ENCODE data around the gene KIF1A.

Gene KIF1A

DNA sequence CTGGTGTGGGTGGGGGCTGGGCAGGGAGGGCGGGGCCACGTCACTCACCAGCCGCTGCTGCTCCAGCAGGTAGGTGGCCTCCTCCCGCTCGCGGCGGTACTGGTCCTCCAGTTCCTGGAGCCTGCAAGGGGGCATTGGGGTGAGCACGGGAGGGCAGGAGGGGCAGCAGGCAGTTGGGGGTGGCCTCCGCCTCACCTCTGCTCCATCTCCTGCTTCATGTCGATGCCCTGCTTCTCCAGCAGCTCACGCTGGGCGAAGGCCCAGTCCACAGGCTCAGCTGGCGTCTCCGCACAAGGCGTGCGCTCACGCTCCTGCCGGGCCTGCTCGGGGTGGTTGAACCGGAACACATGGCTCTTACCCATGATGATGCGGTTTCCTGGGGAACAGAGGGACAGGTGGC is 57.0 kb downstream of the KIF1A start:
- Histone ChIP-seq H3K4me3 (ENCODE audit: low read length) (no peak overlapping the region), H2AFZ (ENCODE audit: low read depth, low read length) (no peak overlapping the region), H3K27me3 (ENCODE audit: insufficient read depth, low read length) (no peaks in the 10 kb centered on the region), H3K4me1 (ENCODE audit: insufficient read depth, low read length) (no peaks in the 10 kb centered on the region), H3K9me3 (ENCODE audit: low read length) (no peaks in the 10 kb centered on the region), H3K36me3 (ENCODE audit: insufficient read depth, low read length) (peaks cover 83% of the 10 kb centered on the region)

- H3K4me3 ChIP-seq (ENCODE audit: low read length), result no peak overlapping the region
- no peaks in the 10 kb centered on the region for H3K4me1 ChIP-seq (ENCODE audit: insufficient read depth, low read length)
- peaks cover 81% of the 10 kb centered on the region for H3K36me3 ChIP-seq (ENCODE audit: insufficient read depth, low read length)
- no peaks in the 10 kb centered on the region for H3K9me3 ChIP-seq (ENCODE audit: low read length)
- no peak overlapping the region for H2AFZ ChIP-seq (ENCODE audit: low read depth, low read length)
- H3K27me3 ChIP-seq (ENCODE audit: insufficient read depth, low read length), result no peaks in the 10 kb centered on the region
Measured at GRCh38 chr2:240762249-240762648, 57.8 kb downstream of the KIF1A start.

DNA sequence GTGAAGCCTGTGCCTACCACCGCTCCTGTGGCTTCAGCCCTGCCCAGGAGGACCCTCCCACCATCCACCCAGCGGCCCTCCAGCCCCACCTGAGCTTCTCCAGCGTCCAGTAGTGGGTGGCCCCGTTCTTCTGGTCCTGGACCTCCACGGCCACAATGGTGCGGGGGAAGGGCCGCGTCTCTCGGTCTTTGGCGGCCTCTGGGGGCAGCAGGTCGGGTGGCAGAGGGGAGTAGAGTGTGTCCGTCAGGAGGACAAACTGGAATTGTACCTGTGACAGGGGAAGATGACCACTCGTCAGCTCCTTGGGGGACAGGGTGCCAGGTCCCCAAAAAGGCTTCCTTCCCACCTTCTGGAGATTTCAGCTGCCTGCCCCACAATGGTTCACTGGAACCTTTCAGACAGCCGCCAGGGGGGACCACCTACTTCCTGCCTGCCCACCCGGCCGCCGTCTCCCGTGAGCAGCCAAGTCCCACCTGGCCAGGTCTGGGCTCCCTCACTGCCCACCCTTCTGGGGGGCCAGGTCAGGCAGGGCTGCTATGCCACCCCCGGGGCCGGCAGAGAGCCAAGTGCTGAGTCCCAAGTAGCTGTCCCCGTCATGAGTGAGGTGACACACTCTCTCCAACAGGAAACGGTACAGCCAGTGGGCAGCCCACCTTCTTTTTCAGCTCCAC is 59.3 kb downstream of the KIF1A start:
- no peaks in the 10 kb centered on the region for H3K27me3 ChIP-seq (ENCODE audit: insufficient read depth, low read length)
- peaks cover 78% of the 10 kb centered on the region for H3K36me3 ChIP-seq (ENCODE audit: insufficient read depth, low read length)
- H3K4me3 ChIP-seq (ENCODE audit: low read length), result no peak overlapping the region
- no peak overlapping the region for H2AFZ ChIP-seq (ENCODE audit: low read depth, low read length)
- no peaks in the 10 kb centered on the region for H3K9me3 ChIP-seq (ENCODE audit: low read length)
- no peaks in the 10 kb centered on the region for H3K4me1 ChIP-seq (ENCODE audit: insufficient read depth, low read length)

DNA sequence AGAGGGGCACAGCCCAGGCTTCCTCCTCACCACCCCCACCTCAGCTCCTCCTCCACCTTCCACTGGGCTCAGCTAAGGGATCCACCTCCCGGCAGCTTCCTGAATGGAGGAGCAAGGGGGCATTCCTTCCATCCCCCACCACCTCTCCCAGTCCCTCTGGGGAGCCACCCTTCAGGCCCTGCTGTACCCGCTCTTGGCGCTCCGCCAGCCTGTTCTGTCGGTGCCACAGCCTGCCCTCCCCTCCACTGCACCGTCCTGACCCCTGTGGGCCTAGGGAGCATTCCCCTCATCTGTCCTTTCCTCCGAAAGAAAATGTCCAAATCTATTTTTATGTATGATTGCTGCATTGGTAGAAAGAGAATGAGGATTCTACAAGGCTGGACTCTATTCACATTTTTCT is 59.9 kb downstream of the KIF1A start:
- Histone ChIP-seq H3K36me3 (ENCODE audit: insufficient read depth, low read length) (peaks cover 77% of the 10 kb centered on the region), H2AFZ (ENCODE audit: low read depth, low read length) (no peak overlapping the region), H3K4me1 (ENCODE audit: insufficient read depth, low read length) (no peaks in the 10 kb centered on the region), H3K4me3 (ENCODE audit: low read length) (no peak overlapping the region), H3K9me3 (ENCODE audit: low read length) (no peaks in the 10 kb centered on the region), H3K27me3 (ENCODE audit: insufficient read depth, low read length) (no peaks in the 10 kb centered on the region)

DNA sequence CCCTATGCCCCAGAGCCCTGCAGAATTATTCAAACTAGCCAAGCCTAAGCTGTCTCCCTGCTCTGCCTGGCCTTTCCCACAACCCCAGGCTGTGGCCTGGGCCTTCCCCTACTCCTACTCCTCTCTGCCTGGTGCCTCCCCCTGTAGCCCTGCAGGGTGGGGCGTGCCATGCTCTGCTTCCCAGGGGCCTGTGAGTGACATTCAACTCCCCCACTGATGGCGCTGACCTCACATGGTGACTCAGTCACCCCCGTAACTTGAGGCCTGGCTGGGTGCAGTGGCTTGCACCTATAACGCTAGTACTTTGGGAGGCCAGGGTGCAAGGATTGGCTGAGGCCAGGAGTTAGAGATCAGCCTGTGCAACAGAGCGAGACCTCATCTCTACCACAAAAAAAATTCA is 60.6 kb downstream of the KIF1A start:
- Histone ChIP-seq H3K4me3 (ENCODE audit: low read length) (no peak overlapping the region), H2AFZ (ENCODE audit: low read depth, low read length) (no peak overlapping the region), H3K4me1 (ENCODE audit: insufficient read depth, low read length) (no peaks in the 10 kb centered on the region), H3K36me3 (ENCODE audit: insufficient read depth, low read length) (peaks cover 75% of the 10 kb centered on the region), H3K9me3 (ENCODE audit: low read length) (no peaks in the 10 kb centered on the region), H3K27me3 (ENCODE audit: insufficient read depth, low read length) (no peaks in the 10 kb centered on the region)

DNA sequence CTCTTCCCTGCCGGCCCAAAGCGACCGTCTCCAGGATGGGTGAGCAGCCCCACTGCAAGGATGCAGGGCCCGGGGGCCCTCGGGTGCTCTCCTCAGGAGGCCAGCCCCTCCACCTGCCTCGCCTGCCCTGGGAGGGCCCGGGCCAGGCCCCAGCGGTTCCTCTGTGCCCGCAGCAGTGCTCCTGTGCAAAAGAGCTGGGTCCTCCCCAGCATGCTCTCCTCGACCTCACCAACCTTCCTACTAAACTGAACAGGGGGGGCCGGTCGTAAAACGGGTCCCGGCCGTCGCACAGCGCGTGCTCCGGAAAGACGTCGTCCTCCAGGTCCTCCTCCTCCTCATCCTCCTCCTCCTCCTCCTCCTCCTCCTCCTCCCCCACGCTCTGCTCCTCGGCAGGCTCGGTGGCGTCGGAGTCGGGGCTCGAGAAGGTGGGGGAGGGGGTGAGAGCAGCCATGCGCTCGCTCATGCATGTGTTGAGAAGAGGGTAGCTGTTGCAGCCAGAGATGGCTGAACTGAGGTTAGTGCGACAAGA is 62.9 kb downstream of the KIF1A start:
- Histone ChIP-seq H3K36me3 (ENCODE audit: insufficient read depth, low read length) (peaks cover 73% of the 10 kb centered on the region), H2AFZ (ENCODE audit: low read depth, low read length) (no peak overlapping the region)

DNA sequence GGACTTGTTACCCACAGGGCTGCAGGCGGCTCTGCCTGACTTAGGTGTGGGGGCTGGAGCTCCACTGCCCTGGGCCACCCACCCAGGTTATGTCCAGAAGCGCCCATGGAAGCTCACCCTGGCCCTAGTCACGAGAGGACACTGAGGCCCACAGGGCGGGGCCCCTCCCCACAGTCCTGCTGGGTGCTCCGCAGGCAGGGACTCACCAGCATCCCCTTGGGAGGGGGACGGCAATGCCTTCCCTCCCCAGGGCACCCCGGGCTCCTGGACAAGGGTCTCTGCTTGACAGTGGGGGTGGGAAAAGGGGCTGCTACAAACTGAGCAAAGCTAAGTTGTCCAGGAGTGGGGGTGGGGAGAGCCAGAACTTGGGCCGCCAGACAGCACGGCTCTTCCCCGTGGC is 67.8 kb downstream of the KIF1A start:
- no peaks in the 10 kb centered on the region for H3K4me1 ChIP-seq (ENCODE audit: insufficient read depth, low read length)
- H3K36me3 ChIP-seq (ENCODE audit: insufficient read depth, low read length), result peaks cover 57% of the 10 kb centered on the region
- H3K4me3 ChIP-seq (ENCODE audit: low read length), result no peak overlapping the region
- no peaks in the 10 kb centered on the region for H3K9me3 ChIP-seq (ENCODE audit: low read length)
- no peaks in the 10 kb centered on the region for H3K27me3 ChIP-seq (ENCODE audit: insufficient read depth, low read length)
- no peak overlapping the region for H2AFZ ChIP-seq (ENCODE audit: low read depth, low read length)

More for the DNA sequence above, 62.9 kb downstream of the KIF1A start:
- Histone ChIP-seq H3K4me1 (ENCODE audit: insufficient read depth, low read length) (no peaks in the 10 kb centered on the region), H3K9me3 (ENCODE audit: low read length) (no peaks in the 10 kb centered on the region), H3K27me3 (ENCODE audit: insufficient read depth, low read length) (no peaks in the 10 kb centered on the region), H3K4me3 (ENCODE audit: low read length) (no peak overlapping the region)

DNA sequence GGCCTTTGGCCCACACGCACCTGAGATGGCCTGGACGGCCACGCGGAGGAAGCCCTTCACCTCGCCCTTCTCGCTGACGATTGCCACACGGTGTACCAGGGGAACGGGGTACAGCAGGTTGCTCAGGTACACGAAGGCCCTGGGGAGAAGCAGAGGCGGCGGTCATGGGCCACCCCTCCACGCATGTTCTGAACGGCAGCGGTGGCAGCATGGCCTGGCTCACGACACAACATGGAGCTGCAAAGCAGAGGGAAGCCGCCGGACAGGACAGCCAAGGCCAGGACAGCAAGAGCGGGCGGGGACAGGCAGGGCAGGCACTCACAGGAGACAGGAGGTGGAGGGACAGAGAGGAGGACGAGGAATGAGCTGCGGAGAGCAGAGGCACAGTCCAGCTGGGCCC is 69.6 kb downstream of the KIF1A start:
- Histone ChIP-seq H3K4me1 (ENCODE audit: insufficient read depth, low read length) (no peaks in the 10 kb centered on the region), H3K9me3 (ENCODE audit: low read length) (no peaks in the 10 kb centered on the region), H2AFZ (ENCODE audit: low read depth, low read length) (no peak overlapping the region), H3K4me3 (ENCODE audit: low read length) (no peak overlapping the region), H3K36me3 (ENCODE audit: insufficient read depth, low read length) (peaks cover 60% of the 10 kb centered on the region), H3K27me3 (ENCODE audit: insufficient read depth, low read length) (no peaks in the 10 kb centered on the region)

- no peaks in the 10 kb centered on the region for H3K4me1 ChIP-seq (ENCODE audit: insufficient read depth, low read length)
- H3K4me3 ChIP-seq (ENCODE audit: low read length), result no peak overlapping the region
- H3K27me3 ChIP-seq (ENCODE audit: insufficient read depth, low read length), result no peaks in the 10 kb centered on the region
- H2AFZ ChIP-seq (ENCODE audit: low read depth, low read length), result no peak overlapping the region
- H3K9me3 ChIP-seq (ENCODE audit: low read length), result no peaks in the 10 kb centered on the region
- peaks cover 61% of the 10 kb centered on the region for H3K36me3 ChIP-seq (ENCODE audit: insufficient read depth, low read length)
Measured at GRCh38 chr2:240749516-240749915, 70.5 kb downstream of the KIF1A start.

- H3K27me3 ChIP-seq (ENCODE audit: insufficient read depth, low read length), result no peaks in the 10 kb centered on the region
- peaks cover 69% of the 10 kb centered on the region for H3K36me3 ChIP-seq (ENCODE audit: insufficient read depth, low read length)
- no peaks in the 10 kb centered on the region for H3K4me1 ChIP-seq (ENCODE audit: insufficient read depth, low read length)
- no peak overlapping the region for H2AFZ ChIP-seq (ENCODE audit: low read depth, low read length)
- no peak overlapping the region for H3K4me3 ChIP-seq (ENCODE audit: low read length)
- no peaks in the 10 kb centered on the region for H3K9me3 ChIP-seq (ENCODE audit: low read length)
Measured at GRCh38 chr2:240747256-240747655, 72.8 kb downstream of the KIF1A start.

GRCh38 chr2:240746671-240747070 is 73.3 kb downstream of the KIF1A start:
- Histone ChIP-seq H3K4me3 (ENCODE audit: low read length) (no peak overlapping the region), H3K9me3 (ENCODE audit: low read length) (no peaks in the 10 kb centered on the region), H3K4me1 (ENCODE audit: insufficient read depth, low read length) (no peaks in the 10 kb centered on the region), H3K36me3 (ENCODE audit: insufficient read depth, low read length) (peaks cover 75% of the 10 kb centered on the region), H3K27me3 (ENCODE audit: insufficient read depth, low read length) (no peaks in the 10 kb centered on the region), H2AFZ (ENCODE audit: low read depth, low read length) (no peak overlapping the region)

- no peaks in the 10 kb centered on the region for H3K27me3 ChIP-seq (ENCODE audit: insufficient read depth, low read length)
- H3K4me1 ChIP-seq (ENCODE audit: insufficient read depth, low read length), result no peaks in the 10 kb centered on the region
- no peak overlapping the region for H3K4me3 ChIP-seq (ENCODE audit: low read length)
- peaks cover 79% of the 10 kb centered on the region for H3K36me3 ChIP-seq (ENCODE audit: insufficient read depth, low read length)
- H2AFZ ChIP-seq (ENCODE audit: low read depth, low read length), result no peak overlapping the region
- H3K9me3 ChIP-seq (ENCODE audit: low read length), result no peaks in the 10 kb centered on the region
Measured at GRCh38 chr2:240745962-240746361, 74.1 kb downstream of the KIF1A start.

DNA sequence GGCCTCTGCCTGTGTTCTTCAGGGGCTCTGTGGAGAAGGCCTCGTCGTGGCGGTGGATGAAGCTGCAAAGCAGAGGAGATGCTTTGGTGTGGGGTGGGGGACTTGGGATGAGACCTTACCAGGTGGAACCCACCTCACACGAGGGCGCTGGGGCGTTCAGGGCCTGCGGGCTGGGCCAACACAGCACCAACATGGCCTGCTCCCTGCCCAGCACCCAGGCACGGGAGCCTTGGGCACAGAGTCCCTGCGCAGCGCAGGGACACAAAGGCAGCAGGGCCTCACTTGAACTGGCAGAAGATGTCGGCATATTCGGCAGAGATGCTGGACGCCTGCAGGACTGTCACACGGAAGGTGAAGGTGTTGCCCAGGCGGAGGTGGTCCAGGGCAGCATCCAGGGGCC is 74.6 kb downstream of the KIF1A start:
- Histone ChIP-seq H3K27me3 (ENCODE audit: insufficient read depth, low read length) (no peaks in the 10 kb centered on the region), H3K4me1 (ENCODE audit: insufficient read depth, low read length) (no peaks in the 10 kb centered on the region), H3K9me3 (ENCODE audit: low read length) (no peaks in the 10 kb centered on the region), H3K36me3 (ENCODE audit: insufficient read depth, low read length) (peaks cover 80% of the 10 kb centered on the region), H2AFZ (ENCODE audit: low read depth, low read length) (no peak overlapping the region), H3K4me3 (ENCODE audit: low read length) (no peak overlapping the region)

DNA sequence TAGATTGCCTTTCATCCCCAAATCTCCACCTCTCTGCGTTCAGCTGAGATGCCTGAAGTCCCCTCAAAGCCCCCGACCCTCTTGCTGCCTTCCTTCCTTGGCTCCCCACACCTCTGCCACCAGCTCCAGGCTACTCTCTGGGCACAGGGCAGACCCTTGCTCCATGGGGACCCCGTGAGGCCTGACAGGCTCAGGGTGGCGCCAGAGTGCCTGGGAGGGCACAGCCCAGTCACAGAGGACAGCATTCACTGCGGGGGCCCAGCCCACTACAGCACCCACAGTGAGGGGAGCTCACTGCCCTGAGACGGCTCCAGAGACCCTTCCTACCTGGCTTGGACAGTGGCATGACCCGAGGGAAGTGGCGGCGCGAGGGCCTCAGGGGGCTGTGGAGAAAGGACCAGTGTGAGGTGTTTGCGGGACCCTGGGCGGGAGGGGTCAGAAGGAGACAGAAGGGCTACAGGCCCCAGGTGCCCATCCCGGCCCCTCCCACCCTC is 77.4 kb downstream of the KIF1A start:
- Histone ChIP-seq H3K4me1 (ENCODE audit: insufficient read depth, low read length) (no peaks in the 10 kb centered on the region), H3K27me3 (ENCODE audit: insufficient read depth, low read length) (no peaks in the 10 kb centered on the region), H3K36me3 (ENCODE audit: insufficient read depth, low read length) (peaks cover 87% of the 10 kb centered on the region), H2AFZ (ENCODE audit: low read depth, low read length) (no peak overlapping the region), H3K9me3 (ENCODE audit: low read length) (no peaks in the 10 kb centered on the region), H3K4me3 (ENCODE audit: low read length) (no peak overlapping the region)

All from neuron (in vitro differentiated cells).